Measurements from ENCODE around the gene ZNF132. TPM values are rescaled to one million over a fixed set of nuclear protein-coding genes. Genes with fewer than 3 reads are reported as not detected.
"Not testable (repeated sequence)": the region's sequence is repeated elsewhere in the genome, so short reads cannot be mapped to it uniquely, and the experiment has no call there.

Gene ZNF132
- total RNA-seq, 3 donors from 2014 or later (not counting 1 experiment from before 2014, with no cell fraction given), result 0.88 to 1.6 (median 1.5) TPM

GRCh38 chr19:58442986-58443385 lies 3.0 kb upstream of the ZNF132 start:
- Mint-ChIP-seq H3K4me1 (peaks cover 25 to 27% of the 10 kb centered on the region in 2 donors), H3K27me3 (ENCODE audit: low read depth in 2 of 2) (peaks cover 14% of the 10 kb centered on the region in 2 donors)
- WGBS (ENCODE audit: insufficient coverage), result 87% methylated on average over 7 of the region's 7 CpGs
- Histone ChIP-seq H3K9me3 (ENCODE audit: control insufficient read depth, insufficient read depth, low read length) (peaks cover 16% of the 10 kb centered on the region), H3K4me1 (ENCODE audit: control insufficient read depth, insufficient read depth, low read length) (peaks cover 19% of the 10 kb centered on the region)
- DNase-seq; H3K36me3 ChIP-seq (ENCODE audit: control insufficient read depth, insufficient read depth, low read length); H3K27ac ChIP-seq (ENCODE audit: low read length); H3K4me3 ChIP-seq (ENCODE audit: low read length); H3K27ac Mint-ChIP-seq; H3K36me3 Mint-ChIP-seq; H3K27me3 ChIP-seq (ENCODE audit: control insufficient read depth, insufficient read depth, low read length); ATAC-seq; intact Hi-C loops (cut with micrococcal nuclease); H3K9me3 Mint-ChIP-seq; H3K4me3 Mint-ChIP-seq: not testable (repeated sequence)

DNA sequence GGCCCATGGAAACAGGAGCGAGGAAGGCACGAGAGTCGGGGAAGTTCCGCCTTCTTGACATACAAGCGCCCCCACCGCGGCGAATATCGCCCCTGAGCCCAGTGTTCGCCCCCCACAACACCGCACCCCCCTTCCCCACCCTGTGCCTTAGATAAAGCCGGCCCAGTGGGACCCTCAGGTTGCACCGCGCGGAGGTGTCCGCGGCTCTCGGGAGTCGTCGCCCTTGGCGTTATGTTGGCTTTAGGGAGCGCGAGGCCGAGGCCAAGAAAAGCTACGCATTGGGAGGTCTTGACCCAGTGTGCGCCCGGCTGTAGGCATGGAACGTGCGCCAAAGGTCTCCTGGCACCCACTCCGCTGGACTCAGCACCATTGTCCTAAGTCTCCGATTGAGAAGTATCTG lies 603 bp upstream of the ZNF132 start:
- Mint-ChIP-seq H3K27me3 (ENCODE audit: low read depth in 2 of 2) (peaks cover 0 to 6% of the 10 kb centered on the region in 2 donors), H3K4me1 (peaks cover 25 to 27% of the 10 kb centered on the region in 2 donors), H3K4me3 (peak overlapping the region; percentile 98), H3K36me3 (peaks cover 27% of the 10 kb centered on the region), H3K9me3 (peaks cover 10 to 15% of the 10 kb centered on the region in 2 donors), H3K27ac (peak overlapping the region; percentile 97 to 98)
- peak overlapping the region; percentile 60 for H3K4me3 ChIP-seq (ENCODE audit: low read length)
- H3K4me1 ChIP-seq (ENCODE audit: control insufficient read depth, insufficient read depth, low read length), result peaks cover 19% of the 10 kb centered on the region
- H3K9me3 ChIP-seq (ENCODE audit: control insufficient read depth, insufficient read depth, low read length), result peaks cover 33% of the 10 kb centered on the region
- intact Hi-C loops (cut with micrococcal nuclease), result loop anchor here (1.0 to 2.0 kb wide), 6 partner anchors 11 to 59 kb away; partner anchors contain the start of genes RPS5, ZNF324B and ZNF837
- H3K27ac ChIP-seq (ENCODE audit: low read length), result peak overlapping the region; percentile 87
- DNase-seq, result no peak
- no peak for ATAC-seq
- peaks cover 11% of the 10 kb centered on the region for H3K36me3 ChIP-seq (ENCODE audit: control insufficient read depth, insufficient read depth, low read length)
- WGBS (ENCODE audit: insufficient coverage), result 19% methylated on average over 31 of the region's 31 CpGs
- H3K27me3 ChIP-seq (ENCODE audit: control insufficient read depth, insufficient read depth, low read length), result no peaks in the 10 kb centered on the region
- TF ChIP-seq CTCF (IDR thresholded peaks at IDR 0.05), result no peak

- no peak for ATAC-seq
- DNase-seq, result no peak
- no peak overlapping the region for H3K27ac ChIP-seq (ENCODE audit: low read length)
- H3K36me3 ChIP-seq (ENCODE audit: control insufficient read depth, insufficient read depth, low read length), result peaks cover 31% of the 10 kb centered on the region
- 100% methylated on average over 1 of the region's 2 CpGs for WGBS (ENCODE audit: insufficient coverage)
- Mint-ChIP-seq H3K36me3 (peaks cover 50% of the 10 kb centered on the region), H3K4me1 (peaks cover 3 to 4% of the 10 kb centered on the region in 2 donors), H3K27me3 (ENCODE audit: low read depth in 2 of 2) (no peaks in the 10 kb centered on the region), H3K27ac (no peak overlapping the region), H3K4me3 (no peak overlapping the region), H3K9me3 (peaks cover 7 to 17% of the 10 kb centered on the region in 2 donors)
- no peaks in the 10 kb centered on the region for H3K27me3 ChIP-seq (ENCODE audit: control insufficient read depth, insufficient read depth, low read length)
- intact Hi-C loops (cut with micrococcal nuclease), result no loop called here
- no peak overlapping the region for H3K4me3 ChIP-seq (ENCODE audit: low read length)
- TF ChIP-seq CTCF (IDR thresholded peaks at IDR 0.05), result no peak
- peaks cover 88% of the 10 kb centered on the region for H3K9me3 ChIP-seq (ENCODE audit: control insufficient read depth, insufficient read depth, low read length)
- peaks cover 4% of the 10 kb centered on the region for H3K4me1 ChIP-seq (ENCODE audit: control insufficient read depth, insufficient read depth, low read length)
Observed at GRCh38 chr19:58434217-58434616, 5.7 kb downstream of the ZNF132 start.

GRCh38 chr19:58429745-58430144 lies 10.2 kb downstream of the ZNF132 start:
- DNase-seq (no peak), ATAC-seq (no peak)
- H3K9me3 ChIP-seq (ENCODE audit: control insufficient read depth, insufficient read depth, low read length), result peaks cover 74% of the 10 kb centered on the region
- H3K36me3 ChIP-seq (ENCODE audit: control insufficient read depth, insufficient read depth, low read length), result peaks cover 12% of the 10 kb centered on the region
- peaks cover 26% of the 10 kb centered on the region for H3K36me3 Mint-ChIP-seq
- H3K4me3 Mint-ChIP-seq, result no peak overlapping the region
- H3K27me3 ChIP-seq (ENCODE audit: control insufficient read depth, insufficient read depth, low read length), result no peaks in the 10 kb centered on the region
- no peaks in the 10 kb centered on the region for H3K4me1 ChIP-seq (ENCODE audit: control insufficient read depth, insufficient read depth, low read length)
- no peak overlapping the region for H3K27ac ChIP-seq (ENCODE audit: low read length)
- TF ChIP-seq CTCF (IDR thresholded peaks at IDR 0.05), result no peak
- no peaks in the 10 kb centered on the region for H3K27me3 Mint-ChIP-seq (ENCODE audit: low read depth in 2 of 2)
- H3K4me1 Mint-ChIP-seq, result no peaks in the 10 kb centered on the region
- H3K4me3 ChIP-seq (ENCODE audit: low read length), result no peak overlapping the region
- no peak overlapping the region for H3K27ac Mint-ChIP-seq
- intact Hi-C loops (cut with micrococcal nuclease), result no loop called here
- H3K9me3 Mint-ChIP-seq, result peaks cover 3 to 9% of the 10 kb centered on the region in 2 donors

All from natural killer cell (primary cell).